Tibial nerve (tissue), 4 donors: ENCODE measurements around the gene TXLNA. TPM values are rescaled to one million over a fixed set of nuclear protein-coding genes. Genes with fewer than 3 reads are reported as not detected.
A peak's percentile ranks its signal among the peaks of the same experiment; 100 is the strongest.

Experiments
- DNase-seq, 2 donors: peaks; one replicate each; pipeline ENCODE4 v3.0.0-alpha.2; 2019; ENCODE audit warnings: low spot score in 2 of 2
- H3K27ac ChIP-seq, 4 donors: fragments of 200-600 bp; sonication (generic) in 3 of 4; one replicate each; pipeline ENCODE4 v1.5.1; 2017 to 2019; ENCODE audit warnings: mild to moderate bottlenecking in 1 of 4
- H3K27me3 ChIP-seq, 2 donors: fragments of 200-600 bp; sonication (generic) in 1 of 2; one replicate each; pipeline versions ENCODE4 v1.5.1 to v1.6.0; 2017 to 2019
- H3K36me3 ChIP-seq, 3 donors: fragments of 200-600 bp; sonication (generic); one replicate each; pipeline ENCODE4 v1.5.1; 2018 to 2019
- H3K4me1 ChIP-seq, 4 donors: fragments of 200-600 bp; sonication (generic) in 3 of 4; one replicate each; pipeline ENCODE4 v1.5.1; 2017 to 2019
- H3K4me3 ChIP-seq, 4 donors: fragments of 200-600 bp; sonication (generic) in 3 of 4; one replicate each; pipeline ENCODE4 v1.5.1; 2017 to 2019; ENCODE audit warnings: mild to moderate bottlenecking in 1 of 4, moderate library complexity in 1 of 4
- H3K9me3 ChIP-seq, 4 donors: fragments of 200-600 bp; sonication (generic) in 3 of 4; one replicate each; pipeline ENCODE4 v1.5.1; 2017 to 2019
- EP300 ChIP-seq, 2 donors: sonication (generic); formaldehyde crosslinking; IDR thresholded peaks; one replicate each; pipeline ENCODE4 v1.6.1; 2017; ENCODE audit warnings: antibody characterized with exemption in 2 of 2, mild to moderate bottlenecking in 1 of 2
- POLR2A ChIP-seq, 2 donors: fragments of 450-650 bp; IDR thresholded peaks; one replicate each; pipeline ENCODE4 v1.6.1; 2017; ENCODE audit warnings: antibody characterized with exemption in 2 of 2, mild to moderate bottlenecking in 2 of 2, moderate library complexity in 2 of 2
- WGBS, 2 donors: methylation state at CpG; one replicate each; pipeline ENCODE4 v1.1.5; 2018; 5-methylcytosine and 5-hydroxymethylcytosine counted together
- total RNA-seq, 4 donors: library from RNA; depleted of rRNA; stranded (reverse); fragments of >200 nt; gene quantifications; one replicate each; pipeline ENCODE4 v1.1.0, GENCODE V29; 2016
- TF ChIP-seq, protein P1 (sequence below), 5 experiments: fragments of 200-600 bp in 3 of 5; fragments of 450-650 bp in 2 of 5; sonication (generic) in 3 of 5; IDR thresholded peaks; one replicate each; pipeline ENCODE4 v1.5.1; 2016 to 2019; ENCODE audit warnings: antibody characterized with exemption in 5 of 5, mild to moderate bottlenecking in 3 of 5, moderate library complexity in 2 of 5

The TXLNA gene
- total RNA-seq, 4 donors from 2014 or later, result 41.4 to 52.0 (median 49.5) TPM

DNA sequence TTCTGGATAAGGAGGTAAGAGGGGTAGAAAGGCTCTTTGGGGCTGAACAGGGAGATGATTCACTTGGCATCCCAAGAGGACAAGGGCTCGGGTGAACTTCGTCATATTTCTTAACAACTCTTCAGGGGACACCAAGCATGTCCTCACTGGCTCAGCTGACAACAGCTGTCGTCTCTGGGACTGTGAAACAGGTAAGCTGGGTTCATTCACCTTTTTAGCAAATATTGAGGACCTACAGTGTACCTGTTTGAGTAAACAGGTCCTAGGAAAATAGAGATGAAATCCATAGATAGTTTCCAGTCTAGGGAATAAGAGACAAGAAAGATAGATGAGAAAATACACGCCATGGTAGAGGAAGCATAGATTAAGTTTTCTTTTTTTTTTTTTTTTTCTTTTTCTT lies 44.8 kb downstream of the TXLNA start:
- H3K27ac ChIP-seq, result peak overlapping the region in 1 of 4 donors; percentile 92
- H3K9me3 ChIP-seq, result no peaks in the 10 kb centered on the region
- TF ChIP-seq EP300 (IDR thresholded peaks at IDR 0.05) (no peak), POLR2A (IDR thresholded peaks at IDR 0.05) (no peak)
- TF ChIP-seq, protein P1, sequence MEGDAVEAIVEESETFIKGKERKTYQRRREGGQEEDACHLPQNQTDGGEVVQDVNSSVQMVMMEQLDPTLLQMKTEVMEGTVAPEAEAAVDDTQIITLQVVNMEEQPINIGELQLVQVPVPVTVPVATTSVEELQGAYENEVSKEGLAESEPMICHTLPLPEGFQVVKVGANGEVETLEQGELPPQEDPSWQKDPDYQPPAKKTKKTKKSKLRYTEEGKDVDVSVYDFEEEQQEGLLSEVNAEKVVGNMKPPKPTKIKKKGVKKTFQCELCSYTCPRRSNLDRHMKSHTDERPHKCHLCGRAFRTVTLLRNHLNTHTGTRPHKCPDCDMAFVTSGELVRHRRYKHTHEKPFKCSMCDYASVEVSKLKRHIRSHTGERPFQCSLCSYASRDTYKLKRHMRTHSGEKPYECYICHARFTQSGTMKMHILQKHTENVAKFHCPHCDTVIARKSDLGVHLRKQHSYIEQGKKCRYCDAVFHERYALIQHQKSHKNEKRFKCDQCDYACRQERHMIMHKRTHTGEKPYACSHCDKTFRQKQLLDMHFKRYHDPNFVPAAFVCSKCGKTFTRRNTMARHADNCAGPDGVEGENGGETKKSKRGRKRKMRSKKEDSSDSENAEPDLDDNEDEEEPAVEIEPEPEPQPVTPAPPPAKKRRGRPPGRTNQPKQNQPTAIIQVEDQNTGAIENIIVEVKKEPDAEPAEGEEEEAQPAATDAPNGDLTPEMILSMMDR (IDR thresholded peaks at IDR 0.05), result no peak
- DNase-seq, result no peak
- H3K4me3 ChIP-seq, result no peak overlapping the region
- no peaks in the 10 kb centered on the region for H3K27me3 ChIP-seq
- WGBS, 2 donors, result 88 to 92% methylated on average over 4 of the region's 4 CpGs
- peaks cover 0 to 47% (median 23%) of the 10 kb centered on the region in 4 donors for H3K4me1 ChIP-seq
- H3K36me3 ChIP-seq, result peaks cover 0 to 65% (median 20%) of the 10 kb centered on the region in 3 donors

DNA sequence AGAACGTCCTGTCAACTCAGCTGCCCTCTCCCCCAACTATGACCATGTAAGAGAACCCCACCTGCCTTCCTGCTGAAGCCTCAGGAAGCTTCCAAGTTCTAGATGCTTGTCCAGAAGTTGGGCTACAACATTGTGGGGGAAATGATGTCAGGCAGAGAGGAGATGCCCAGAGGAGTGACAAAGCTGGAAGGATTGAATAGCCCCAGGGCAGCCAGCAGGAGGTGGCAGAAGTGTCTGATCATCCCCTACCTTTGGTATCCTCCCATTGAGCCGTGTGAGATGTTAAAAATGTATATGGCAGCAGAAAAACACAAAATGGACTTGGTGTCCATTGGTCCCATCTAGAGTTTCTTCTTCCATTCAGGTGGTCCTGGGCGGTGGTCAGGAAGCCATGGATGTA lies 49.3 kb downstream of the TXLNA start:
- peaks cover 0 to 15% (median 3%) of the 10 kb centered on the region in 4 donors for H3K4me1 ChIP-seq
- H3K9me3 ChIP-seq, result no peaks in the 10 kb centered on the region
- no peak overlapping the region for H3K27ac ChIP-seq
- 76 to 93% methylated on average over 3 of the region's 3 CpGs for WGBS, 2 donors
- no peak overlapping the region for H3K4me3 ChIP-seq
- H3K36me3 ChIP-seq, result peaks cover 0 to 99% (median 29%) of the 10 kb centered on the region in 3 donors
- DNase-seq, result no peak
- TF ChIP-seq, protein P1 (IDR thresholded peaks at IDR 0.05), result no peak
- no peak for TF ChIP-seq POLR2A (IDR thresholded peaks at IDR 0.05)
- TF ChIP-seq EP300 (IDR thresholded peaks at IDR 0.05), result no peak
- H3K27me3 ChIP-seq, result no peaks in the 10 kb centered on the region

- Histone ChIP-seq H3K36me3 (peaks cover 0 to 88% (median 15%) of the 10 kb centered on the region in 3 donors), H3K4me1 (no peaks in the 10 kb centered on the region), H3K27ac (no peak overlapping the region), H3K27me3 (no peaks in the 10 kb centered on the region), H3K4me3 (no peak overlapping the region), H3K9me3 (no peaks in the 10 kb centered on the region)
- no peak for DNase-seq
- TF ChIP-seq POLR2A (IDR thresholded peaks at IDR 0.05) (no peak), EP300 (IDR thresholded peaks at IDR 0.05) (no peak)
- TF ChIP-seq, protein P1 (IDR thresholded peaks at IDR 0.05), result no peak
- WGBS, 2 donors, result 82 to 86% methylated on average over 5 of the region's 5 CpGs
Observed at GRCh38 chr1:32231843-32232432, 52.5 kb downstream of the TXLNA start.

- Histone ChIP-seq H3K4me1 (no peaks in the 10 kb centered on the region), H3K27ac (no peak overlapping the region), H3K4me3 (no peak overlapping the region), H3K36me3 (peaks cover 0 to 81% (median 15%) of the 10 kb centered on the region in 3 donors), H3K9me3 (no peaks in the 10 kb centered on the region), H3K27me3 (no peaks in the 10 kb centered on the region)
- TF ChIP-seq, protein P1 (IDR thresholded peaks at IDR 0.05), result no peak
- TF ChIP-seq POLR2A (IDR thresholded peaks at IDR 0.05), result no peak
- TF ChIP-seq EP300 (IDR thresholded peaks at IDR 0.05), result no peak
- 77 to 80% methylated on average over 8 of the region's 8 CpGs for WGBS, 2 donors
- no peak for DNase-seq
Observed at GRCh38 chr1:32232558-32233304, 53.3 kb downstream of the TXLNA start.

DNA sequence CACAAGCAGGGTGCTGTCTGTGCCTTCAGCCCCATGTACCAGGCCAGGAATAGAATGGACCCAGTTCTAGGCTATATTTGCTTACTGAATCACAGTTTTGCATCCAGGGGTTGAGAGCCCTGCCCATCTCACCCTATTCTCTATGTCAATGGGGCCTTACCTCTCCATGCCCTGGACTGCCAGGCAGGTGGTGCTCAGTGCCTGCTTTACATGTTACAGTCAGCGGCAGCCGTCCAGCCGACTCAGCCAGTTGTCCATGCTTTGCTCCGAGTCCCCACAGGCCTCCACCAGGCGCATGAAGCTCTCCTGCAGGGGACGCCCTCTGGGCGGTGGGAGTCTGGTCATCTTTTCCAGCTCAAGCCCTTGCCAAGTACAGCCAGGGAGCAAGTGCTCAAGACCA lies 55.3 kb downstream of the TXLNA start:
- no peak for DNase-seq
- Histone ChIP-seq H3K27me3 (no peaks in the 10 kb centered on the region), H3K4me1 (peaks cover 0 to 7% (median under 1%) of the 10 kb centered on the region in 4 donors), H3K27ac (no peak overlapping the region), H3K36me3 (peaks cover 0 to 60% (median 9%) of the 10 kb centered on the region in 3 donors), H3K9me3 (no peaks in the 10 kb centered on the region), H3K4me3 (no peak overlapping the region)
- 78 to 82% methylated on average over 4 to 7 of the region's 7 CpGs for WGBS, 2 donors
- TF ChIP-seq EP300 (IDR thresholded peaks at IDR 0.05) (no peak), POLR2A (IDR thresholded peaks at IDR 0.05) (no peak)
- TF ChIP-seq, protein P1 (IDR thresholded peaks at IDR 0.05), result no peak
